Kidney (tissue), 14 donors: Measurements from ENCODE around the gene MAGI1. TPM values are rescaled to one million over a fixed set of nuclear protein-coding genes. Genes with fewer than 3 reads are reported as not detected.

Experiments
- DNase-seq, 5 donors: peaks; one replicate each; pipeline ENCODE4 v3.0.0-alpha.2; 2013 to 2020
- FAIRE-seq: peaks from 2 replicates; lab custom pipeline; 2012; peaks lifted over from hg19 to GRCh38; lab: Jason Lieb, UNC
- H3K27ac ChIP-seq, 2 donors: one replicate each; pipeline ENCODE4 v1.7.0; 2013; ENCODE audit warnings: low read depth in 2 of 2, low read length in 2 of 2, inconsistent platforms in 1 of 2
- H3K27me3 ChIP-seq: one replicate; pipeline ENCODE4 v1.7.1; 2013; ENCODE audit warnings: low read length, inconsistent platforms; ENCODE audit not compliant: control insufficient read depth, insufficient read depth
- H3K36me3 ChIP-seq, 3 donors: one replicate each; pipeline versions ENCODE4 v1.7.0 to v1.7.1; 2013; ENCODE audit warnings: low read length in 3 of 3, control low read depth in 1 of 3, inconsistent platforms in 1 of 3; ENCODE audit not compliant: insufficient read depth in 3 of 3, control insufficient read depth in 2 of 3
- H3K4me1 ChIP-seq, 3 donors: one replicate each; pipeline versions ENCODE4 v1.7.0 to v1.7.1; 2013; ENCODE audit warnings: low read length in 3 of 3, inconsistent platforms in 1 of 3, low read depth in 1 of 3; ENCODE audit not compliant: control insufficient read depth in 2 of 3, insufficient read depth in 2 of 3
- H3K4me3 ChIP-seq, 3 donors: one replicate each; pipeline versions ENCODE4 v1.7.0 to v1.8.1; 2013; ENCODE audit warnings: low read length in 3 of 3, control low read depth in 1 of 3, inconsistent platforms in 1 of 3
- H3K9ac ChIP-seq, 3 donors: one replicate each; pipeline versions ENCODE4 v1.7.0 to v1.7.1; 2013; ENCODE audit warnings: low read length in 3 of 3, control low read depth in 1 of 3, inconsistent platforms in 1 of 3
- H3K9me3 ChIP-seq, 3 donors: one replicate each; pipeline versions ENCODE4 v1.7.0 to v1.7.1; 2013; ENCODE audit warnings: low read length in 3 of 3, control low read depth in 1 of 3, inconsistent platforms in 1 of 3; ENCODE audit not compliant: control insufficient read depth in 2 of 3, insufficient read depth in 1 of 3
- intact Hi-C: fragments of 100-400 bp; cut with DNase I; formaldehyde crosslinking; loops from one replicate; pipeline ENCODE4 v1.11.1; 2022
- polyA plus RNA-seq: library from polyadenylated mRNA; stranded (reverse); fragments of 350-450 nt; fragmentation: Illumina TruSeq; extraction: RNeasy Lipid Tissue Mini Kit (QIAGEN cat#74804); gene quantifications from one replicate; pipeline ENCODE4 v1.2.3, GENCODE V29; 2014; ENCODE audit warnings: low read depth, low replicate concordance; ENCODE audit not compliant: insufficient read depth
- total RNA-seq: library from RNA; stranded (reverse); fragmentation: NEBNext Ultra II Directional; extraction: Animal tissue kit (Norgen Biotek cat#: 25700); gene quantifications from one replicate; pipeline ENCODE4 v1.2.1, GENCODE V29; 2021
- TF ChIP-seq, protein P1 (sequence below): IDR thresholded peaks from 3 replicates; pipeline ENCODE4 v1.5.1; 2012; ENCODE audit warnings: mild to moderate bottlenecking, moderate library complexity, borderline replicate concordance; ENCODE audit not compliant: insufficient read depth; ENCODE audit errors: extremely low read depth
- donor health status: control.
- donor health status: control.
- donor health status: control.
- donor health status: control.
- donor health status: control.
- donor health status: DM: yes; HTN: yes; CAD: no.
- donor health status: Normal renal cell carcinoma (clear cell type).

The MAGI1 gene
- total and polyA plus RNA-seq, 2 donors from 2014 or later, result 8.2 to 42.8 TPM

DNA sequence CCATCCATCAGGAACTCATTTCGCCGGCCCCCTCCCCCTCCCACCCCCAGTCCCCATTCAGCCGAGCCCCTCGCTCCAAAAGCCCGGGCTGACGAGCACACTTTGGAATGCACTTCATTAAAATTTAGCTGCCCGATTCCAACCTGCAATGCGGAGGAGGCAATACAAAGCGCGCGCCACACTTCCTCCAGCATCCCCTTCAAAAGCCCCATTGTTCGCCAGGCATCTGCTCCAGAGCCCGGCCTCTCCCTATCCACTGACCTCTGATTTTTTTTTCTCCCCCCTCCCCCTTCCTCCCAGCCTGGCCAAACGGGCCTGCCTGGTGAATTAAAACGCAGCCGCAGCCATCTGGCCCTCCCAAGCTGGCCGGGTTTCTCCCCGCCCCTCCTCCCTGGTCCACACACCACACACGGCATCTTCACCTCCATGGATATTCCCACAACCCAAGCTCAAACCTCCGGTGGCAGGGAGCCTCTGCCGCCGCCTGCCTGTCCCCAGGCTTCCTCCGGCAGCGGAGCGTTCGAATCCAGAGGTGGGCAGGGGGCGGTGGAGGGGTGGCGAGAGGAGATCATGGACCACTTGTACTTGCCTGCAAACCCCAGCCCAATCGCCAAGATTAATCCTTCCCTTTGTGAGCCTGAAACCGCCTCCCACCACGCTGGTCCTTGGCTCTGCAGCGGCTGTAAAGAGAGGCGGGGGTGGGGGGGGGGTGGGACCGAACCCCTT is 441.3 kb downstream of the MAGI1 start:
- DNase-seq (peak; percentile 68 to 88 (median 85)), FAIRE-seq (no peak)
- Histone ChIP-seq H3K36me3 (no peaks in the 10 kb centered on the region), H3K9me3 (no peaks in the 10 kb centered on the region), H3K27ac (no peak overlapping the region), H3K9ac (no peak overlapping the region), H3K27me3 (no peaks in the 10 kb centered on the region), H3K4me3 (peak overlapping the region in 1 of 3 donors; percentile 22), H3K4me1 (peaks cover 0 to 3% (median 0%) of the 10 kb centered on the region in 3 donors)
- TF ChIP-seq, protein P1, sequence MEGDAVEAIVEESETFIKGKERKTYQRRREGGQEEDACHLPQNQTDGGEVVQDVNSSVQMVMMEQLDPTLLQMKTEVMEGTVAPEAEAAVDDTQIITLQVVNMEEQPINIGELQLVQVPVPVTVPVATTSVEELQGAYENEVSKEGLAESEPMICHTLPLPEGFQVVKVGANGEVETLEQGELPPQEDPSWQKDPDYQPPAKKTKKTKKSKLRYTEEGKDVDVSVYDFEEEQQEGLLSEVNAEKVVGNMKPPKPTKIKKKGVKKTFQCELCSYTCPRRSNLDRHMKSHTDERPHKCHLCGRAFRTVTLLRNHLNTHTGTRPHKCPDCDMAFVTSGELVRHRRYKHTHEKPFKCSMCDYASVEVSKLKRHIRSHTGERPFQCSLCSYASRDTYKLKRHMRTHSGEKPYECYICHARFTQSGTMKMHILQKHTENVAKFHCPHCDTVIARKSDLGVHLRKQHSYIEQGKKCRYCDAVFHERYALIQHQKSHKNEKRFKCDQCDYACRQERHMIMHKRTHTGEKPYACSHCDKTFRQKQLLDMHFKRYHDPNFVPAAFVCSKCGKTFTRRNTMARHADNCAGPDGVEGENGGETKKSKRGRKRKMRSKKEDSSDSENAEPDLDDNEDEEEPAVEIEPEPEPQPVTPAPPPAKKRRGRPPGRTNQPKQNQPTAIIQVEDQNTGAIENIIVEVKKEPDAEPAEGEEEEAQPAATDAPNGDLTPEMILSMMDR, result no peak
- intact Hi-C loops, result no loop called here

DNA sequence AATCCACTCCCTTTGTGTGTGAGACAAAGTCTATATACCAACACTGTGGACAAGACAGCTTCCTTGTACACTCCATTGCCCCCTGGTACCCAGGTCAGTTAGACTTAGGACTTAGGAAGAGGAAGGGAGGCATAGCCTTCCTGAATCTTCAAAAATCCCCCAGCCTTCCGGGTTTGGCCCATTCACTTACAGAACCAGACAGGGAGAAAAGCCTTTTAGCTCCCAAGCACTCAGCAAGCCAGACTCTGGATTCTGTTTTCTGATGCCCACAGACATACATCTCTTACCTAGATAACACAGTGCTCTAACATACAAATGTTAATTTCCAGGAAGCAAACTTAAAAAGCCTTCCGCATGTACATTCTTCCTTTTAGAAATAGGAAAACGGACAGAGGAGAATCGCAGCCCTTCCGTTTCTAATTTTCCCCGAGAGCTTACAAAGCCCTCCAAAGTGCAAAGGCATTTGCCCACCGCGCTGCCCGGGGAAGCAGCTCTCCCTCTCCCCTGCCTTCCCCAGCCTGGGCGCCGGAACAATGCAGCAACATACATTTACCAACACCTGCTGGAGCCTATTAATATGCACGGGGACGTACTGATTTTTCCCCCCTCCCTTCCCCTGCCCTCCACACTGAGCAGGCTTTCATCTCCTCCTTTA is 442.0 kb downstream of the MAGI1 start:
- H3K9me3 ChIP-seq, result no peaks in the 10 kb centered on the region
- TF ChIP-seq, protein P1, result no peak
- no peaks in the 10 kb centered on the region for H3K36me3 ChIP-seq
- no peak for FAIRE-seq
- H3K4me1 ChIP-seq, result peaks cover 0 to 3% (median 0%) of the 10 kb centered on the region in 3 donors
- no peaks in the 10 kb centered on the region for H3K27me3 ChIP-seq
- peak in 1 of 5 donors; percentile 29 for DNase-seq
- intact Hi-C loops, result no loop called here
- H3K9ac ChIP-seq, result no peak overlapping the region
- H3K4me3 ChIP-seq, result no peak overlapping the region
- H3K27ac ChIP-seq, result no peak overlapping the region

DNA sequence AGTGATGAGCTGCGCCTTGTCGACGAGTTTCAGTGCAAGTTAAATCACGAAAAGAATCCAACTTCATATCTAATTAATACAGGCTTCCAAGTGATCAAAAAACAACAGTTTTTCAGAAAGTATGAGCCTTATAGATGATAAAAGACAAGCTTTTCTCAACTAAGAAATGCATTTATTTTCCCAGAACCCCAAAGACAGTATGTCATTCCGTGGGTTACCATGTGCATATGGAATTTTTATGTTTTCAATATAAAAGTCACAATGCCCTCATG is 442.8 kb downstream of the MAGI1 start:
- TF ChIP-seq, protein P1, result no peak
- Histone ChIP-seq H3K27me3 (no peaks in the 10 kb centered on the region), H3K9ac (no peak overlapping the region), H3K27ac (no peak overlapping the region), H3K4me1 (peaks cover 0 to 3% (median 0%) of the 10 kb centered on the region in 3 donors), H3K4me3 (no peak overlapping the region), H3K9me3 (no peaks in the 10 kb centered on the region), H3K36me3 (no peaks in the 10 kb centered on the region)
- DNase-seq (no peak), FAIRE-seq (no peak)
- intact Hi-C loops, result no loop called here
